ENCODE data around the gene UBE4A.

The UBE4A gene

DNA sequence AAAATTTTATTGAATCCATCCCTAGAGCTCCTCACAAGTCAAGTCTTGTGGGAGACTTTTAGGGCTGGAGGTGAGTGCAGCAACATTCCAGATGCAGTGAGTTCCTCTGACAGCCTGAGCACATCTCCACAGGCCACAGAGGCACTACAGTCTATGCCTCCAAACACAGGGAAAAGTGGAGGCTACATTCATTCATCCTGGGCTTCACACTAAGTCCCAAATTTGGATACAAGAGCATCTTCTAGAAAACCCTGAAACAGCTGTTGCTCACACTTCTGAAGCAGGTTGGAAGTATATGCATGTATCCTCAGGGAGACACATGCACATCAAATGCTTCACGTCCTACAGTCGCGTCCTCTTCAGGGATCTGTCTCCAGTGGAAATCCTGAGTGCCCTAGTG is 18.1 kb upstream of the UBE4A start:
- in situ Hi-C loops (cut with HindIII; ENCODE audit: low sequenced_read_pairs): no loop called here

DNA sequence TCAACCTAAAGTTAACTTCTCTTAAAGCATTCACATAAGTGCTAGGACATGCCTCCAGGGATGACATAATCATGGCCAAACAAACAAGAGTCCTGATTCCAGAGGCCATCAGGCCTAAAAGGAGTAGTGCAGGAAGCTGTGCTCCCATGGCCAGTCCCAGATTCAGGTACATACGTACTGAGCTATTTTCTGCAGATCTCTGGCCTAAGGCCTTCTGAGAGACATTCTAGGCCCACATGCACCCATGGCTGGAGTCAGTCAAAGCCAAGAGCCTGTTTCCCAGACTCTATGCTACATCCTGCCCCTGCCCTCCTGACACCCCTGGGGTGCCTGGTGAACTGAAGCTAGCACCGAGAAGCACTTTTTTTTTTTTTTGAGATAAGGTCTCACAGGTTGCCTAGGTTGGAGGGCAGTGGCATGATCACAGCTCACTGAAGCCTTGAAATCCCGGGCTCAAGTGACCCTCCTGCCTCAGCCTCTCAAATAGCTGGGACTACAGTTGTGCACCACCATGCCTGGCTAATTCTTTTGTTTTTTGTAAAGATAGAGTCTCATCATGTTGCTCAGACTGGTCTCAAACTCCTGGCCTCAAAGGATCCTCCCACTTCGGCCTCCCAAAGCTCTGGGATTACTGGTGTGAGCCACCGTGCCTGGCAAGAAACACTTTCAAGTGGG is 17.4 kb upstream of the UBE4A start:
- in situ Hi-C loops (cut with HindIII; ENCODE audit: low sequenced_read_pairs): no loop called here

DNA sequence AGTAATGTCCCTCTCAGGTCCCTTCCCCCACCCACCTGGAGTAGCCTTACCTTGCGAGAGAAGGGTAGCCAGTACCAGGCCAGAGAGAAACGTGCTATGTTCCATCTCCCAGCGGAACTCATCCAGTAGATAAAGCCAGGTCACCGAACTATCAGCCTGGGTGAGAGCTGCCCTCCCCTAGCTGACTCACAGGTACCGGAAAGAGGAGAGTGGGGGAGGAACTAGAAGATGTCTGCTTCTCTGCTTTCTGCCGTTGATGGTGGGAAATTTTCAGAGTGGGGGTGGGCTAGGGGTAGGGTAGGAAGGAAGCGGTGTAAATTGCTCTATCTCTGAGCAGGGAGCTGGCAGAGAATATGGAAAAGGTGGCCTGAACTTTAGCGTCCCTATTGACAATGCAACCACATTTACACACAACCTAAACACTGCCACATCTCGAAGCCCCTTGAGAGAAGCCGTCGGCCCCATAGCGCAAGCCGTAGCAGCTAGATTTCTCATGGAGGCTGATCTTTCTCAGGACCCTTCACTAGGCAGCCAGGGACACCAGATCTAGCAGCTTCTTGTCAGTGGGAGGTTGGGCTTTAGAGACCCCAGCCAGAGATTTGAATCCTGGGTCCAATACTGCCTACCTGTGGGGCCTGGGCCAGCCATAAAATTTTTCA is 16.8 kb upstream of the UBE4A start, which contains the start of gene CD3D:
TSS of gene CD3D (minus strand) at position 203 of the 659 bp plus-strand sequence. CDS start at position 105, 98 bp downstream.
- in situ Hi-C loops (cut with HindIII; ENCODE audit: low sequenced_read_pairs): no loop called here

DNA sequence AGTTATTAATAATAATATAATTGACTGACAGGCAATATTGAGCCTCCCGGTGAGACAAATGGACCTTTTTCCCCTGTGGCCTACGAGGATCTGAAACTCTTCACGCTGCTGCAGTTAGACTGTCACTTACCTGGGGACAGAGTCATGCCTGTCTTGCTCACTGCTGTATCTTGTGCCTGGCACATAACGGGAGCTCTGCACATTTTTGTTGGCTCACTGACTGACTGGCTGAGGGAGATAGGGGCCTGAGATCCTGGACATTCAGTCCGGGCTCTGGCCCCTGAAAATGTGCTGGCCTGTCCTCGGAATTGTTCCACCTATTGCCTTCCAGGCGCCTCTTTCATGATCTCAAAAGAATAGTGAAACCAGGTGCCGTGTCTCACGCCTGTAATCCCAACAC is 16.2 kb upstream of the UBE4A start:
- in situ Hi-C loops (cut with HindIII; ENCODE audit: low sequenced_read_pairs): no loop called here

GRCh38 chr11:118343981-118344515 is 15.4 kb upstream of the UBE4A start, which contains the start of gene CD3G:
Gene CD3G, plus strand, starts transcription at chr11:118344344. Its CDS starts 80 bp downstream, at chr11:118344424.
- in situ Hi-C loops (cut with HindIII; ENCODE audit: low sequenced_read_pairs): no loop called here

- in situ Hi-C loops (cut with HindIII; ENCODE audit: low sequenced_read_pairs): no loop called here
These were observed 9.9 kb upstream of the UBE4A start for GRCh38 chr11:118349475-118349874.

- in situ Hi-C loops (cut with HindIII; ENCODE audit: low sequenced_read_pairs): no loop called here
These were observed 6.2 kb upstream of the UBE4A start for GRCh38 chr11:118353084-118353710.

GRCh38 chr11:118358071-118358470 is 1.3 kb upstream of the UBE4A start:
- in situ Hi-C loops (cut with HindIII; ENCODE audit: low sequenced_read_pairs): no loop called here

GRCh38 chr11:118364956-118365615 is 5.7 kb downstream of the UBE4A start:
- in situ Hi-C loops (cut with HindIII; ENCODE audit: low sequenced_read_pairs): no loop called here

DNA sequence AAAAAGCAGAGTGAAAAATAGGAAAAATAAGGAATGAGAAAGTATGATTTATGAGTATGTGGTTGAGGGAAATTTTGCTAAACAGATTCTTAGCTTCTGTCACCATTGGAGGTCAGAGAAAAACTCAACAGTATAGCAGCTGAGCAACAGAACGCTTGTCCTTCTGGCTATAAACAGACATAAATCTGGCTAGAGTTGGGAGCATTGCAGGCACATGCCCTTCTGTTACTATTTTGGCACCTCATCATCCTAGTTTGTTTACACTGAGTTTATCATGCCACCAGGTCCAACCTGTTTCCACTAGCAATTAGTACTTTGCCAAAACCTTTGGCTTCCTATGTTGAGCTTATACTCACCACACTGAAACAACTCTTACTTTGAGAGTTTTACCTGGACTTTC is 6.9 kb downstream of the UBE4A start:
- in situ Hi-C loops (cut with HindIII; ENCODE audit: low sequenced_read_pairs): no loop called here

GRCh38 chr11:118370774-118371173 is 11.4 kb downstream of the UBE4A start:
- in situ Hi-C loops (cut with HindIII; ENCODE audit: low sequenced_read_pairs): no loop called here

- in situ Hi-C loops (cut with HindIII; ENCODE audit: low sequenced_read_pairs): no loop called here
These were observed 13.9 kb downstream of the UBE4A start for GRCh38 chr11:118373263-118373662.

GRCh38 chr11:118373871-118374270 is 14.5 kb downstream of the UBE4A start:
- in situ Hi-C loops (cut with HindIII; ENCODE audit: low sequenced_read_pairs): no loop called here

- in situ Hi-C loops (cut with HindIII; ENCODE audit: low sequenced_read_pairs): no loop called here
These were observed 15.3 kb downstream of the UBE4A start for GRCh38 chr11:118374729-118375128.

GRCh38 chr11:118375978-118376377 is 16.6 kb downstream of the UBE4A start:
- in situ Hi-C loops (cut with HindIII; ENCODE audit: low sequenced_read_pairs): no loop called here

DNA sequence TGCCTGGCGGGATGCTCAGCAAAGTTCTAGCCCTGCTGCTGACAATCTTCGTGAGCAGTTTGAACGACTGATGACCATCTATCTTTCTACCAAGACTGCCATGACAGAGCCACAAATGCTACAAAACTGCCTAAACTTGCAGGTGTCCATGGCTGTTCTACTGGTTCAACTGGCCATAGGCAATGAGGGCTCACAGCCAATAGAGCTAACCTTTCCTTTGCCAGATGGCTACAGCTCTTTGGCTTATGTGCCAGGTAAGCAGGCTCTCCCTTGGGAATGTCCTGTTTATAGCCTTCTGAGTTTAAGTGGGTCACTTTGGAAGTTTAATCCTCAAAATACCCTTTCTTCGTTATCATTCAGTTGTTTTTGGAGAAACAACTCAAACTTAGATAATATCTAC is 20.1 kb downstream of the UBE4A start:
- in situ Hi-C loops (cut with HindIII; ENCODE audit: low sequenced_read_pairs): no loop called here

DNA sequence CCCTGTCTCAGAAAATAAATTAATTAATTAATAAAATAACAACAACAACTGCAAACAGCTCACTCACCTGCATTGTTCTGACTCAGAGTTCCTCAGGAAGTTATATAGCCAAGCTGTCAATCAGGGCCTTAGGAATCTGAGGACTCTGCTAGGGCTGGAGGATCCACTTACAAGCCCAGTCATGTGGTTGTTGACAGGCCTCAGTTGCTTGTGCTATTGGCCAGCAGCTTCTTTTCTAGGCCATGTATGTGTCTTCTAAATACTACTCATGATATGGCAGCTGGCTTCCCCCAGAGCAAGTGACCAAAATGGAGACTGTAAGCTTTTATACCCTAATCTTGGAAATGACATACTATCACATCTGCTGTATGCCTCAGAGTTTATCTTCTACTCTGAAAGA is 21.2 kb downstream of the UBE4A start:
- in situ Hi-C loops (cut with HindIII; ENCODE audit: low sequenced_read_pairs): no loop called here

DNA sequence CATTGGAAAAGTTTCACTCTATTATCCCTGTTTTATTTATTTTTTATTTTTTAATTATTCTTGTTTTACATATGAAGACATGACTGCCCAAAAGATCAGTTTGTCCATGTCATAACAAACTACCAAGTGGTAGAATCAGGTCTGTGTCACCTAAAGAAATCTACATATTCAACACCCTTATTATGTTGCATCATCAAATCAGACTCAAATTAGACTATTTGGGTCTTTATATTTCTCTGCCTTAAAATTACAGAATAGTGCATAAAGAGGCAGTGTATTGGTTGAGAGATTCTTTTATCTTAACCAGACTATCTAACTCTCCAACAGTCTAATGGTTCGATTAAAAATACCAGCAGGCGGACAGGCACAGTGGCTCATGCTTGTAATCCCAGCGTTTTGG is 23.6 kb downstream of the UBE4A start:
- in situ Hi-C loops (cut with HindIII; ENCODE audit: low sequenced_read_pairs): no loop called here

DNA sequence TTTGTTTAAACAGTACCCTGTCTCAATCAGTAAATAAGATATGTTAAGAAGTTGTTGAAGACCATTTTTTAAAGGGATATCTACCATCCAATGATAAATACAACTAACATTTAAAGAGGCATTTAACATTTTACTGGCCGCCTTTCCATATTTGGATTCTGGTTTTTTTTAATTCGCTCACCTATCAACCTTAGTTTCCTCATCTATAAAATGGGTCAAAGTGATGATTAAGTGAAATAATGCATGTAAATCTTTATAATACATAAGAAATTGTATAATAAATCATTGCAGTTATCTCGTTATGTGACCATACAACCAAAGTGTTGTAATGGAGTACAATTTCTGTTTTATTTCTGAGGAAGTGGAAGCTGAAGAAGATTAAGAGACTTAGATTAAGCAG is 24.3 kb downstream of the UBE4A start:
- in situ Hi-C loops (cut with HindIII; ENCODE audit: low sequenced_read_pairs): no loop called here

- in situ Hi-C loops (cut with HindIII; ENCODE audit: low sequenced_read_pairs): no loop called here
These were observed 36.7 kb downstream of the UBE4A start for GRCh38 chr11:118396097-118396501.

DNA sequence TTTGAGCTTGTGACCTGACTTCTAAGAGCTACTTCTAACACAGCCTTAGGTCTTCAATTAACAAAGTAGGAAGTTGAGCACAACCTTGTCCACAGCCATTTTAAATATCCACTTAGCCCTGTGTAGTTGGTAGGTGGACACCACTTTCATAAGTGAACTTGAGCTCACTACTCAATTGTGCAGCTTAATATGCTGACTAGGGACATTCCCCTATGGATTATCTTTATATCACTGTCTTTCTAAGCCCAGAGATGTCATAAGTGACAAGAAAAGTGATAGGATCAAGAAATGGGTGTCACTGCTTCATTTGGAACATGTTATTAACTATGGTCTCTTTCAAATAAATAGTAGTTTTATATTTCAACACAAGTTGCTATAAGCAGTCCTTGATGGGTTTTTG is 38.0 kb downstream of the UBE4A start:
- in situ Hi-C loops (cut with HindIII; ENCODE audit: low sequenced_read_pairs): no loop called here
